ENCODE data around the gene PFN4. TPM values are rescaled to one million over a fixed set of nuclear protein-coding genes. Genes with fewer than 3 reads are reported as not detected.

Gene PFN4
- total and polyA plus RNA-seq, 2 of the 4 experiments (the other 2 are of a cell fraction), result 0.36 to 0.48 TPM

DNA sequence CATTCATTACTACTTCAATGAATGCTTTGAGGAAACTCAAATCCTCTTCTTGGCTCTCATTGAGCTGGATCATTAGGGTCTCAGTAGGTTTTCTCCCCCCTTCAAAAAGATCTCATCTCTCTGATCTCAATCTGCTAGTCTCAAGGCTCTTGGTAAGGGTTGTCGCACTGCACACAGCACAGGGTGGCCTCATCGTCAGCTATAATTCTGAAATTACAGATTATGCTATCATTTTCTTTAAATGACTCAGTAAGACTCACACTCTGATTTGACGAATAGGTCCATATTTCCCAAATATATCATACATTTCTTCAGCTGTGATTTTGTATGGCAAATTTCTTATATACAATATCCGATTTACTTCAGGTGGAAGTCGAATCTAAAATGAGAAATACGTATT is 49.3 kb downstream of the PFN4 start:
- Histone ChIP-seq H3K9ac (ENCODE audit: low read depth, low read length) (no peak overlapping the region), H3K4me1 (ENCODE audit: control insufficient read depth, insufficient read depth, low read length) (peaks cover 3% of the 10 kb centered on the region; the same call in 1 of the 2 replicates), H2BK15ac (ENCODE audit: low read depth, low read length) (no peak overlapping the region), H3K36me3 (ENCODE audit: control insufficient read depth, insufficient read depth, low read length) (peaks cover 13% of the 10 kb centered on the region), H3K23ac (ENCODE audit: low read depth, low read length) (no peak overlapping the region), H3K14ac (replicated peaks; ENCODE audit: low read depth, low read length) (no peak overlapping the region), H2BK20ac (ENCODE audit: low read depth, low read length) (no peak overlapping the region), H4K5ac (ENCODE audit: low read depth, low read length) (no peak overlapping the region), H3K4me3 (ENCODE audit: insufficient read depth, low read depth, low read length) (no peak overlapping the region), H3K27ac (ENCODE audit: insufficient read depth, low read length) (no peak overlapping the region), H3K4ac (ENCODE audit: low read depth, low read length) (no peak overlapping the region), H3K9me1 (ENCODE audit: insufficient read depth, low read length) (peaks cover 6% of the 10 kb centered on the region; the same call in 1 of the 2 replicates), H2AK5ac (ENCODE audit: low read depth, low read length) (no peak overlapping the region), H2BK120ac (ENCODE audit: low read depth, low read length) (no peak overlapping the region), H3K56ac (ENCODE audit: extremely low read depth, insufficient read depth, low read length) (no peak overlapping the region), H4K91ac (ENCODE audit: insufficient read depth, low read depth, low read length) (no peak overlapping the region), H4K20me1 (ENCODE audit: insufficient read depth, low read length) (no peaks in the 10 kb centered on the region; the same call in 1 of the 2 replicates), H4K8ac (ENCODE audit: low read depth in 2 of 2, low read length in 2 of 2) (no peak overlapping the region), H3K27me3 (ENCODE audit: control insufficient read depth, insufficient read depth, low read length) (no peaks in the 10 kb centered on the region), H2BK5ac (ENCODE audit: low read depth, low read length, poor library complexity, severe bottlenecking) (no peak overlapping the region), H3K79me1 (ENCODE audit: low read depth in 1 of 2, low read length in 2 of 2) (peaks cover 27 to 48% of the 10 kb centered on the region in 2 experiments), H3K4me2 (ENCODE audit: low read depth, low read length) (no peak overlapping the region), H2AK9ac (replicated peaks; ENCODE audit: low read depth, low read length, poor library complexity) (no peak overlapping the region), H3K9me3 (ENCODE audit: control insufficient read depth, insufficient read depth, low read length) (no peaks in the 10 kb centered on the region), H3K18ac (ENCODE audit: low read depth, low read length) (no peak overlapping the region), H2AFZ (replicated peaks; ENCODE audit: low read length, poor library complexity) (no peak overlapping the region)
- no CpG with 5 or more reads among the region's 6 CpGs for WGBS, 2 experiments (ENCODE audit: extremely low coverage in 2 of 2, insufficient read length in 1 of 2)
- DNase-seq (no peak), ATAC-seq (ENCODE audit: low read depth) (no peak)
- dilution Hi-C loops (cut with HindIII; ENCODE audit: low sequenced_read_pairs, unreplicated experiment), result no loop called here
- ChIA-PET POLR2A (ENCODE audit: unreplicated experiment) (no interaction called here), CTCF (interaction anchor here (0.6 kb wide), 1 partner anchor 147 kb away, joined by 3 read pairs; the partner anchor contains the start of gene ATAD2B)
- TF ChIP-seq CEBPB (IDR thresholded peaks at IDR 0.05; ENCODE audit: low read depth, low read length) (no peak), NFE2L2 (IDR thresholded peaks at IDR 0.05; ENCODE audit: low read depth, low read length) (no peak), RAD21 (IDR thresholded peaks at IDR 0.05; ENCODE audit: low read length) (no peak), BHLHE40 (IDR thresholded peaks at IDR 0.05; ENCODE audit: low read depth, low read length) (no peak), RCOR1 (IDR thresholded peaks at IDR 0.05; ENCODE audit: insufficient replicate concordance, low read length) (no peak), RFX5 (IDR thresholded peaks at IDR 0.05; ENCODE audit: low read depth, low read length) (no peak)
- TF ChIP-seq, protein P1, sequence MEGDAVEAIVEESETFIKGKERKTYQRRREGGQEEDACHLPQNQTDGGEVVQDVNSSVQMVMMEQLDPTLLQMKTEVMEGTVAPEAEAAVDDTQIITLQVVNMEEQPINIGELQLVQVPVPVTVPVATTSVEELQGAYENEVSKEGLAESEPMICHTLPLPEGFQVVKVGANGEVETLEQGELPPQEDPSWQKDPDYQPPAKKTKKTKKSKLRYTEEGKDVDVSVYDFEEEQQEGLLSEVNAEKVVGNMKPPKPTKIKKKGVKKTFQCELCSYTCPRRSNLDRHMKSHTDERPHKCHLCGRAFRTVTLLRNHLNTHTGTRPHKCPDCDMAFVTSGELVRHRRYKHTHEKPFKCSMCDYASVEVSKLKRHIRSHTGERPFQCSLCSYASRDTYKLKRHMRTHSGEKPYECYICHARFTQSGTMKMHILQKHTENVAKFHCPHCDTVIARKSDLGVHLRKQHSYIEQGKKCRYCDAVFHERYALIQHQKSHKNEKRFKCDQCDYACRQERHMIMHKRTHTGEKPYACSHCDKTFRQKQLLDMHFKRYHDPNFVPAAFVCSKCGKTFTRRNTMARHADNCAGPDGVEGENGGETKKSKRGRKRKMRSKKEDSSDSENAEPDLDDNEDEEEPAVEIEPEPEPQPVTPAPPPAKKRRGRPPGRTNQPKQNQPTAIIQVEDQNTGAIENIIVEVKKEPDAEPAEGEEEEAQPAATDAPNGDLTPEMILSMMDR (conservative IDR thresholded peaks at IDR 0.05; ENCODE audit: low read depth, low read length), result no peak
- TF ChIP-seq, protein P2, sequence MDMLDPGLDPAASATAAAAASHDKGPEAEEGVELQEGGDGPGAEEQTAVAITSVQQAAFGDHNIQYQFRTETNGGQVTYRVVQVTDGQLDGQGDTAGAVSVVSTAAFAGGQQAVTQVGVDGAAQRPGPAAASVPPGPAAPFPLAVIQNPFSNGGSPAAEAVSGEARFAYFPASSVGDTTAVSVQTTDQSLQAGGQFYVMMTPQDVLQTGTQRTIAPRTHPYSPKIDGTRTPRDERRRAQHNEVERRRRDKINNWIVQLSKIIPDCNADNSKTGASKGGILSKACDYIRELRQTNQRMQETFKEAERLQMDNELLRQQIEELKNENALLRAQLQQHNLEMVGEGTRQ (IDR thresholded peaks at IDR 0.05; ENCODE audit: low read depth, low read length), result no peak
- intact Hi-C loops (cut with micrococcal nuclease), result no loop called here
- in situ Hi-C loops (cut with MboI; ENCODE audit: low sequenced_read_pairs), result loop anchor here (10.0 kb wide), 1 partner anchor 249 kb away; no protein-coding TSS in a partner anchor
- BruUV-seq (replicated peaks), result no TSS peak
